ENCODE results near the gene PDS5B.

The PDS5B gene

DNA sequence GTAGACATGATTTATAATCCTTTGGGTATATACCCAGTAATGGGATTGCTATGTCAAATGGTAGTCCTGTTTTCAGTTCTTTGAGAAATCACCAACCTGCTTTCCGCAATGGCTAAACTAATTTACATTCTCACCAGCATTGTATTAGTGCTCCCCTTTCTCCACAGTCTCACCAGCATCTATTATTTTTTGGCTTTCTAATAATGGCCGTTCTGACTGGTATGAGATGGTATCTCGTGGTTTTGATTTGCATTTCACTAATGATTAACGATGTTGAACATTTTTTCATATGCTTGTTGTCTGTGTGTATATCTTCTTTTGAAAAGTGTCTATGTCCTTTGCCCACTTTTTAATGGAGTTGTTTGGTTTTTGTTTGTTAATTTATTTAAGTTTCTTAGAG lies 165.1 kb downstream of the PDS5B start:
- Histone ChIP-seq H3K4me1 (ENCODE audit: control insufficient read depth in 1 of 2, insufficient read depth in 1 of 2, low read depth in 1 of 2, low read length in 1 of 2) (no peaks in the 10 kb centered on the region), H3K36me3 (peaks cover 38% of the 10 kb centered on the region), H3K4me3 (ENCODE audit: low read depth in 1 of 2, low read length in 1 of 2) (no peak overlapping the region), H3K9me3 (no peaks in the 10 kb centered on the region), H3K27me3 (no peaks in the 10 kb centered on the region), H3K27ac (no peak overlapping the region)
- TF ChIP-seq, protein P1, sequence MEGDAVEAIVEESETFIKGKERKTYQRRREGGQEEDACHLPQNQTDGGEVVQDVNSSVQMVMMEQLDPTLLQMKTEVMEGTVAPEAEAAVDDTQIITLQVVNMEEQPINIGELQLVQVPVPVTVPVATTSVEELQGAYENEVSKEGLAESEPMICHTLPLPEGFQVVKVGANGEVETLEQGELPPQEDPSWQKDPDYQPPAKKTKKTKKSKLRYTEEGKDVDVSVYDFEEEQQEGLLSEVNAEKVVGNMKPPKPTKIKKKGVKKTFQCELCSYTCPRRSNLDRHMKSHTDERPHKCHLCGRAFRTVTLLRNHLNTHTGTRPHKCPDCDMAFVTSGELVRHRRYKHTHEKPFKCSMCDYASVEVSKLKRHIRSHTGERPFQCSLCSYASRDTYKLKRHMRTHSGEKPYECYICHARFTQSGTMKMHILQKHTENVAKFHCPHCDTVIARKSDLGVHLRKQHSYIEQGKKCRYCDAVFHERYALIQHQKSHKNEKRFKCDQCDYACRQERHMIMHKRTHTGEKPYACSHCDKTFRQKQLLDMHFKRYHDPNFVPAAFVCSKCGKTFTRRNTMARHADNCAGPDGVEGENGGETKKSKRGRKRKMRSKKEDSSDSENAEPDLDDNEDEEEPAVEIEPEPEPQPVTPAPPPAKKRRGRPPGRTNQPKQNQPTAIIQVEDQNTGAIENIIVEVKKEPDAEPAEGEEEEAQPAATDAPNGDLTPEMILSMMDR (IDR thresholded peaks at IDR 0.05) = no peak

DNA sequence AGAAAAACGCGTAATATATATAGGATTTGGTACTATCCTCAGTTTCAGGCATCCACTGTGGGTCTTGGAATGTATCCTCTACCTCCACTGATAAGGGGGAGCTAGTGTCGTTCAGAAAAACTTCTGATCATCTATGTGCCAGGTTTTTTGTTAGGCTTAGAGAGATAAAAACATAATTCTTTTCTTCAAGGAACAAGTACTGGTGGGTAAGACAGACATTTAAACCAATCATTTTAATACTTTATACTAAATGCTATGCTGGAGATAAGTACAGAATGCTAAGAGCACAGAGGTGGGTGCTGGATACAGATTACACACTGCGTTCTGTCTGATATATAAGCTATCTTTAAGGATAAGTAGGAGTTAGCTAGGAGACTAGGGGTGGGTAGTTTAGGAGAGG lies 166.1 kb downstream of the PDS5B start:
- Histone ChIP-seq H3K9me3 (no peaks in the 10 kb centered on the region), H3K27me3 (no peaks in the 10 kb centered on the region), H3K4me1 (ENCODE audit: control insufficient read depth in 1 of 2, insufficient read depth in 1 of 2, low read depth in 1 of 2, low read length in 1 of 2) (no peaks in the 10 kb centered on the region), H3K4me3 (ENCODE audit: low read depth in 1 of 2, low read length in 1 of 2) (no peak overlapping the region), H3K36me3 (peaks cover 36% of the 10 kb centered on the region), H3K27ac (no peak overlapping the region)
- TF ChIP-seq, protein P1 (IDR thresholded peaks at IDR 0.05) = no peak

GRCh38 chr13:32752997-32753606 lies 166.8 kb downstream of the PDS5B start:
- TF ChIP-seq, protein P1 (IDR thresholded peaks at IDR 0.05) = no peak
- Histone ChIP-seq H3K9me3 (no peaks in the 10 kb centered on the region), H3K36me3 (peaks cover 41% of the 10 kb centered on the region)

GRCh38 chr13:32754179-32754578 lies 167.9 kb downstream of the PDS5B start:
- Histone ChIP-seq H3K27ac (no peak overlapping the region), H3K27me3 (no peaks in the 10 kb centered on the region), H3K36me3 (peaks cover 51% of the 10 kb centered on the region), H3K9me3 (no peaks in the 10 kb centered on the region), H3K4me1 (ENCODE audit: control insufficient read depth in 1 of 2, insufficient read depth in 1 of 2, low read depth in 1 of 2, low read length in 1 of 2) (no peaks in the 10 kb centered on the region), H3K4me3 (ENCODE audit: low read depth in 1 of 2, low read length in 1 of 2) (no peak overlapping the region)
- TF ChIP-seq, protein P1 (IDR thresholded peaks at IDR 0.05) = no peak

More at GRCh38 chr13:32752997-32753606, 166.8 kb downstream of the PDS5B start:
- no peaks in the 10 kb centered on the region for H3K27me3 ChIP-seq
- no peaks in the 10 kb centered on the region for H3K4me1 ChIP-seq (ENCODE audit: control insufficient read depth in 1 of 2, insufficient read depth in 1 of 2, low read depth in 1 of 2, low read length in 1 of 2)
- no peak overlapping the region for H3K4me3 ChIP-seq (ENCODE audit: low read depth in 1 of 2, low read length in 1 of 2)
- H3K27ac ChIP-seq = no peak overlapping the region

DNA sequence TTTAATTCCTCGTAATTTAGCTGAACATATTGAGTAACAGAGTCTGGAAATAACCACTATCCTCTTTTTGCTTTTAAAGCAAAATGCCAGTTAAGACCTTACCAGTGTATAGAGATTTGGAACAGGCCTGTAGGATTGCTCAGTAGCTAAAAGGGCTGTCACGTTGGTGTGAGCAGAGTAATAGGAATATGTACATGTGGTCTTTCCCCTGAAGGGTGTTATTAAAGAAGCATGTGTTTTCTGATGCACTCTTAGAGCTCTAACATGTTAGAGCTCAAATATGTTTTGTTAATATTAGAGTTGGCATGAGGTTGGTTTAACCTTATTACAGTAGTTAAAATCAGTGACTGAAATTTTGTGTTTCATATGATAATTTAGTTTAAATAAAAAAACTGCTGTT lies 172.9 kb downstream of the PDS5B start:
- Histone ChIP-seq H3K4me3 (ENCODE audit: low read depth in 1 of 2, low read length in 1 of 2) (no peak overlapping the region), H3K36me3 (peaks cover 64% of the 10 kb centered on the region), H3K27me3 (no peaks in the 10 kb centered on the region), H3K27ac (no peak overlapping the region), H3K9me3 (no peaks in the 10 kb centered on the region), H3K4me1 (ENCODE audit: control insufficient read depth in 1 of 2, insufficient read depth in 1 of 2, low read depth in 1 of 2, low read length in 1 of 2) (no peaks in the 10 kb centered on the region)
- TF ChIP-seq, protein P1 (IDR thresholded peaks at IDR 0.05) = no peak

Data from neutrophil (primary cell).